ENCODE data around the gene RCE1. TPM values are rescaled to one million over a fixed set of nuclear protein-coding genes. Genes with fewer than 3 reads are reported as not detected.

Gene RCE1
- total RNA-seq, 2 experiments from 2014 or later: 22.5 to 24.4 TPM

DNA sequence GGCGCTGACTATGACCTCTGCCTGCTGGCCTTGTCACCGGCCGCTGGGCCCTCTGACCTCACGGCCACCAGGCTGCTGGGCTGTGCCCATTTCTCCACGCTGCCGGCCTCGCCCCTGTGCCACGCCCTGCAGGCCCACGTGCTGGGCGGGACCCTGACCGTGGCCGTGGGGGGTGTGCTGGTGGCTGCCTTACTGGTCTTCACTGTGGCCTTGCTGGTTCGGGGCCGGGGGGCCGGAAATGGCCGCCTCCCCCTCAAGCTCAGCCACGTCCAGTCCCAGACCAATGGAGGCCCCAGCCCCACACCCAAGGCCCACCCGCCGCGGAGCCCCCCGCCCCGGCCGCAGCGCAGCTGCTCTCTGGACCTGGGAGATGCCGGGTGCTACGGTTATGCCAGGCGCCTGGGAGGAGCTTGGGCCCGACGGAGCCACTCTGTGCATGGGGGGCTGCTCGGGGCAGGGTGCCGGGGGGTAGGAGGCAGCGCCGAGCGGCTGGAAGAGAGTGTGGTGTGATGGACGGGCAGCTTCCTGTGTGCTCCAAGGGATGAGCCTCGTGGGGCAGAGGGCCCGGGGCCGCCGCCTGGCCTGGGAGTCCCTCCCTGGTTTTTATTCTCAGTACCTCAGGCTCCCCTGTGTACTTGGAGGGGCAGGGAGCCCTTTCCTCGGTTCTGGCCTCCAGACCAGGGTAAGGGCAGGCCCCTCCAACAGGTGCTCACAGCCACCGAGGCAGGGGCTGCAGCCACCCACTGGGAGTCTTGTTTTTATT, 16.6 kb downstream of the RCE1 start:
- Mint-ChIP-seq H3K4me1 (ENCODE audit: low read depth) (peaks cover 4% of the 10 kb centered on the region), H3K27me3 (no peaks in the 10 kb centered on the region), H3K4me3 (no peak overlapping the region), H3K9me3 (no peaks in the 10 kb centered on the region), H3K27ac (no peak overlapping the region), H3K36me3 (no peaks in the 10 kb centered on the region)
- intact Hi-C loops (cut with micrococcal nuclease): no loop called here
- ChIA-PET POLR2A (no interaction called here), CTCF (no interaction called here)
- DNase-seq: no peak

GRCh38 chr11:66860449-66860831, 17.2 kb downstream of the RCE1 start:
- Mint-ChIP-seq H3K9me3 (no peaks in the 10 kb centered on the region), H3K4me1 (ENCODE audit: low read depth) (peaks cover 4% of the 10 kb centered on the region), H3K27ac (no peak overlapping the region), H3K4me3 (no peak overlapping the region), H3K27me3 (no peaks in the 10 kb centered on the region), H3K36me3 (no peaks in the 10 kb centered on the region)
- intact Hi-C loops (cut with micrococcal nuclease): no loop called here
- ChIA-PET CTCF (no interaction called here), POLR2A (no interaction called here)
- no peak for DNase-seq

DNA sequence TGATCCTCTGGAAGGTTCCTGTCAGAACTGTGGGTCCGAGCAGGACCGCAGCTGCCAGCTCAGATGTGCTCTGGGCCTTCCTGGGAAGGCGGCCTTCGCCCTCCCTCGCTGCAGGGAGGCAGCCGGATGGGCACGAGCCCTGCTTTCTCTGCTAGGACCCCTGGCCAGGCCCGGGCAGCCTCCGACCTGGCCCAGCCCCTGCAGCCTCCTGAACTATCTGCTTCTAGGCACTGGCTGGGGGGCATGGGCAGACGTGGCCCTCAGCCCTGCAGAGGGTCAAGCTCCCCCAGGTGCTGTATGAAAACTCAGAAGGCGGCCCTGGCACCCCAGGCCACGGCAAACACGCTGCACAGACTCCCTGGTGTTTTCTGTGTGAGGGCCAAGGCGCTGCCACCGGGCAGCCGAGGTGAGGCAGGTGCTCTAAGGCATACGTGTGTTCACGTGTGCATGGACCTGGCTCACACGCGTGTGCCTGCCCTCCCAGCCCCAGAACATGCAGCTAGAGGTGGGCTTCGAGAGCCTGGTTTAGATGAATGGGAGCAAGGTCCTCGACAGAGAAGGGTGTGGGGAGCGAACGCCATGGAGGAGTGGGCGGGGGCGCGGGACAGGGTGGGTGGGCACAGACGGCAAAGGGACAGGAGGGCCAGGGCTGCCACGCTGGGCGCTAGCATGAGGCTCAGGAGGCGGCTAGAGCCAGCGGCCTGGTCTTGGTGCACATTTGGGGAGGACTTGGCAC, 18.0 kb downstream of the RCE1 start:
- intact Hi-C loops (cut with micrococcal nuclease): no loop called here
- H3K4me1 Mint-ChIP-seq (ENCODE audit: low read depth): no peaks in the 10 kb centered on the region
- DNase-seq: no peak
- H3K27me3 Mint-ChIP-seq: no peaks in the 10 kb centered on the region
- ChIA-PET POLR2A (no interaction called here), CTCF (no interaction called here)
- no peak overlapping the region for H3K27ac Mint-ChIP-seq
- H3K4me3 Mint-ChIP-seq: no peak overlapping the region
- no peaks in the 10 kb centered on the region for H3K9me3 Mint-ChIP-seq
- H3K36me3 Mint-ChIP-seq: no peaks in the 10 kb centered on the region

DNA sequence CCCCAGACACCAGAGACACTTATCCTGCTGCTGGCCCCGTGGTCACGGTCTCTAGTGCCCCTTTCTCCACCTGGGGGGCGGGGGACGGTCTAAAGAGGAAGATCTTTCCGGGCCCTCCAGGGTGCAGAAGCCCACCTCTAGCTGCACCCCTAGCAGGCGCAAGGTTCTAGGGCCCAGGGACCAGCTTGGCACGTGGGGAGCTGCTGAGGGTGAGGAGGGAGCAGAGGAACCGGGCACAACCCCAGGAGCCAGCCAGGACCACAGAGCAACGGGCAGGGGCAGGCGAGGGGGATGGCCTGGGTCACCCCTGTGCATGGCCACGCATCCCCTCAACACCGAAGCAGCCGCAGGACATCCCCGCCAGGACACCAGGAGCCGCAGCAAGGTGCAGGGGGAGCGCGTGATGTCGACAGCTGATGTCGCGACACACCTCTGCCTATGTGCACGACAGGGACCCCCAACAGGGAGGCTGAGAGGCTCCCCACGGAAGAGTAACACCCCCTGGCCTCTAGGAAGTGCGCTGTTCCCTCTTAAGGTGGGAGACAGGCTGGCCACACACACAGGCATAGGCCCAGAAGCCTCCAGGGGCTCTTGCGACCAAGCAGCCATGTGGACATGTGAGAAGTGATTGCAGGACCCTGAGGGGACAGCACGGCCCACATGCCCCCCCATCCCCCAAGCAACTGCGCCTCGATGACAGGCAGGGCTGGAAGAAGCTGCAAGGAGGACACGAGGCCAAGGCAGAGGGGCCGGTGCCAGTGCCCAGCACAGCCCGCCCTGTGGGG, 18.7 kb downstream of the RCE1 start:
- Mint-ChIP-seq H3K4me1 (ENCODE audit: low read depth) (no peaks in the 10 kb centered on the region), H3K9me3 (no peaks in the 10 kb centered on the region), H3K36me3 (no peaks in the 10 kb centered on the region), H3K27me3 (no peaks in the 10 kb centered on the region), H3K4me3 (no peak overlapping the region), H3K27ac (no peak overlapping the region)
- CTCF ChIA-PET: no interaction called here
- intact Hi-C loops (cut with micrococcal nuclease): no loop called here
- DNase-seq: no peak
- POLR2A ChIA-PET: no interaction called here

GRCh38 chr11:66862559-66863037, 19.4 kb downstream of the RCE1 start:
- no peak for DNase-seq
- H3K27me3 Mint-ChIP-seq: no peaks in the 10 kb centered on the region
- no peaks in the 10 kb centered on the region for H3K9me3 Mint-ChIP-seq
- CTCF ChIA-PET: interaction anchor here (1.3 kb wide), 1 partner anchor 18 kb away, joined by 3 read pairs; no protein-coding TSS in a partner anchor
- POLR2A ChIA-PET: no interaction called here
- H3K4me3 Mint-ChIP-seq: no peak overlapping the region
- H3K27ac Mint-ChIP-seq: no peak overlapping the region
- H3K4me1 Mint-ChIP-seq (ENCODE audit: low read depth): no peaks in the 10 kb centered on the region
- intact Hi-C loops (cut with micrococcal nuclease): no loop called here
- H3K36me3 Mint-ChIP-seq: no peaks in the 10 kb centered on the region

- CTCF ChIA-PET: interaction anchor here (1.3 to 1.4 kb wide), 2 partner anchors 17 to 19 kb away, joined by 3 to 5 read pairs; no protein-coding TSS in a partner anchor
- intact Hi-C loops (cut with micrococcal nuclease): no loop called here
- Mint-ChIP-seq H3K27me3 (no peaks in the 10 kb centered on the region), H3K27ac (no peak overlapping the region), H3K9me3 (no peaks in the 10 kb centered on the region), H3K4me3 (no peak overlapping the region), H3K36me3 (no peaks in the 10 kb centered on the region), H3K4me1 (ENCODE audit: low read depth) (peaks cover 2% of the 10 kb centered on the region)
- POLR2A ChIA-PET: no interaction called here
- DNase-seq: no peak
Observed at GRCh38 chr11:66863428-66864125, 20.3 kb downstream of the RCE1 start.

- intact Hi-C loops (cut with micrococcal nuclease): no loop called here
- H3K4me3 Mint-ChIP-seq: no peak overlapping the region
- peaks cover 8% of the 10 kb centered on the region for H3K4me1 Mint-ChIP-seq (ENCODE audit: low read depth)
- ChIA-PET CTCF (interaction anchor here (1.4 kb wide), 1 partner anchor 18 kb away, joined by 5 read pairs; no protein-coding TSS in a partner anchor), POLR2A (no interaction called here)
- H3K27me3 Mint-ChIP-seq: no peaks in the 10 kb centered on the region
- H3K9me3 Mint-ChIP-seq: no peaks in the 10 kb centered on the region
- DNase-seq: no peak
- no peak overlapping the region for H3K27ac Mint-ChIP-seq
- no peaks in the 10 kb centered on the region for H3K36me3 Mint-ChIP-seq
Observed at GRCh38 chr11:66864172-66864901, 21.1 kb downstream of the RCE1 start.

GRCh38 chr11:66864924-66865697, 21.9 kb downstream of the RCE1 start:
- CTCF ChIA-PET: interaction anchor here (1.4 kb wide), 1 partner anchor 17 kb away, joined by 5 read pairs; no protein-coding TSS in a partner anchor
- intact Hi-C loops (cut with micrococcal nuclease): no loop called here
- H3K4me3 Mint-ChIP-seq: no peak overlapping the region
- POLR2A ChIA-PET: interaction anchor here (0.9 kb wide), 1 partner anchor 22 kb away, joined by 3 read pairs; the partner anchor contains the start of gene RCE1
- H3K9me3 Mint-ChIP-seq: no peaks in the 10 kb centered on the region
- DNase-seq: no peak
- peaks cover 12% of the 10 kb centered on the region for H3K4me1 Mint-ChIP-seq (ENCODE audit: low read depth)
- no peaks in the 10 kb centered on the region for H3K27me3 Mint-ChIP-seq
- no peak overlapping the region for H3K27ac Mint-ChIP-seq
- no peaks in the 10 kb centered on the region for H3K36me3 Mint-ChIP-seq

- ChIA-PET POLR2A (interaction anchor here (0.9 kb wide), 1 partner anchor 23 kb away, joined by 3 read pairs; the partner anchor contains the start of gene RCE1), CTCF (no interaction called here)
- intact Hi-C loops (cut with micrococcal nuclease): no loop called here
- Mint-ChIP-seq H3K36me3 (no peaks in the 10 kb centered on the region), H3K27me3 (no peaks in the 10 kb centered on the region), H3K9me3 (no peaks in the 10 kb centered on the region), H3K4me3 (no peak overlapping the region), H3K4me1 (ENCODE audit: low read depth) (peaks cover 12% of the 10 kb centered on the region), H3K27ac (no peak overlapping the region)
- no peak for DNase-seq
Observed at GRCh38 chr11:66866007-66866406, 22.8 kb downstream of the RCE1 start.

- H3K4me1 Mint-ChIP-seq (ENCODE audit: low read depth): peaks cover 12% of the 10 kb centered on the region
- CTCF ChIA-PET: interaction anchor here (1.2 kb wide), 1 partner anchor 9 kb away, joined by 3 read pairs; no protein-coding TSS in a partner anchor
- no peaks in the 10 kb centered on the region for H3K9me3 Mint-ChIP-seq
- no peak for DNase-seq
- H3K36me3 Mint-ChIP-seq: no peaks in the 10 kb centered on the region
- POLR2A ChIA-PET: no interaction called here
- H3K27me3 Mint-ChIP-seq: no peaks in the 10 kb centered on the region
- no peak overlapping the region for H3K27ac Mint-ChIP-seq
- intact Hi-C loops (cut with micrococcal nuclease): no loop called here
- no peak overlapping the region for H3K4me3 Mint-ChIP-seq
Observed at GRCh38 chr11:66866511-66866986, 23.3 kb downstream of the RCE1 start.

Data from activated CD4-positive, alpha-beta memory T cell treated with anti-CD3 and anti-CD28 coated beads for 36 hours (primary cell).